HFF-Myc (cell line): ENCODE data around the gene PVALEF.

ENCODE experiments used
- DNase-seq: peaks from one replicate; pipeline ENCODE4 v3.0.0-alpha.2; 2011; ENCODE audit warnings: low read depth; ENCODE audit errors: extremely low read depth
- H3K4me3 ChIP-seq: replicated peaks from 2 replicates; pipeline ENCODE4 v1.5.1; 2011; ENCODE audit warnings: low read depth, mild to moderate bottlenecking, control low read depth, low read length
- TF ChIP-seq, protein P1 (sequence below): IDR thresholded peaks from 2 replicates; pipeline ENCODE4 v1.5.1; 2012; ENCODE audit warnings: mild to moderate bottlenecking, low read depth, low read length, control low read depth; ENCODE audit errors: missing control alignments

The PVALEF gene

DNA sequence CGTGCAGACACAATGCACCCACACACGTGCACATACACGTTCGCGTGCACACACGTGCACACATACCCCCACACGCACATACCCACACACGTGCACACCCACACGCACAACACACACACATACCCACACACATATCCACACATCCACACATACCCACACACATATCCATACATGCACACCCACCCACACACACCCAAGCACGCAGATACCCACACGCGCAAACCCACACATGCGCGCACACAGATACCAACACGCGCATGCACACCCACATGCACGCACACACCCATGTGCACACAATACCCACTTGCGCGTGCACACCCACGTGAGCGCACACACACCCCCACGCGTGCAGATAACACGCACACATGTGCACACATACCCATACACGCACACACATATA lies 26.8 kb upstream of the PVALEF start:
- no peak for DNase-seq
- TF ChIP-seq, protein P1, sequence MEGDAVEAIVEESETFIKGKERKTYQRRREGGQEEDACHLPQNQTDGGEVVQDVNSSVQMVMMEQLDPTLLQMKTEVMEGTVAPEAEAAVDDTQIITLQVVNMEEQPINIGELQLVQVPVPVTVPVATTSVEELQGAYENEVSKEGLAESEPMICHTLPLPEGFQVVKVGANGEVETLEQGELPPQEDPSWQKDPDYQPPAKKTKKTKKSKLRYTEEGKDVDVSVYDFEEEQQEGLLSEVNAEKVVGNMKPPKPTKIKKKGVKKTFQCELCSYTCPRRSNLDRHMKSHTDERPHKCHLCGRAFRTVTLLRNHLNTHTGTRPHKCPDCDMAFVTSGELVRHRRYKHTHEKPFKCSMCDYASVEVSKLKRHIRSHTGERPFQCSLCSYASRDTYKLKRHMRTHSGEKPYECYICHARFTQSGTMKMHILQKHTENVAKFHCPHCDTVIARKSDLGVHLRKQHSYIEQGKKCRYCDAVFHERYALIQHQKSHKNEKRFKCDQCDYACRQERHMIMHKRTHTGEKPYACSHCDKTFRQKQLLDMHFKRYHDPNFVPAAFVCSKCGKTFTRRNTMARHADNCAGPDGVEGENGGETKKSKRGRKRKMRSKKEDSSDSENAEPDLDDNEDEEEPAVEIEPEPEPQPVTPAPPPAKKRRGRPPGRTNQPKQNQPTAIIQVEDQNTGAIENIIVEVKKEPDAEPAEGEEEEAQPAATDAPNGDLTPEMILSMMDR, result no peak
- H3K4me3 ChIP-seq, result no peak overlapping the region

DNA sequence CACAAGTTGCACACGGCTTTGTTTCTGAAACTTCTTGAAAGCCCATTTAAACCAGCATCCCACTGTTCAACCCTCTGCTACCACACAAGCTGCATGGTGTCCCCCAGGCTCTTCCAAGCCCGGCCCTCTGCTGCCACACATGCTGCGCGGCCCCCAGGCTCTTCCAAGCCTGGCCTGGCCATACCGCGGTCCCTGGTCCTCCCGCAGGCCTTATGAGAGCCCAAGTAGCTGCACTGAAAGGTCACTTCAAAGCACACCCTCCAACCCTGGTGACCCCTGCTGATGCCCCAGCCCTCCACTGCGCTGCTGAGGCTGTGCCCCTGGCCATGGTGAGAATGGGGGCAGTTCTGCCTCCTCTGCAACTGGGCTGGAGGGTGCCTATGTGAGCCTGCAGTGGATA lies 25.9 kb upstream of the PVALEF start:
- TF ChIP-seq, protein P1, result no peak
- H3K4me3 ChIP-seq, result no peak overlapping the region
- DNase-seq, result no peak

DNA sequence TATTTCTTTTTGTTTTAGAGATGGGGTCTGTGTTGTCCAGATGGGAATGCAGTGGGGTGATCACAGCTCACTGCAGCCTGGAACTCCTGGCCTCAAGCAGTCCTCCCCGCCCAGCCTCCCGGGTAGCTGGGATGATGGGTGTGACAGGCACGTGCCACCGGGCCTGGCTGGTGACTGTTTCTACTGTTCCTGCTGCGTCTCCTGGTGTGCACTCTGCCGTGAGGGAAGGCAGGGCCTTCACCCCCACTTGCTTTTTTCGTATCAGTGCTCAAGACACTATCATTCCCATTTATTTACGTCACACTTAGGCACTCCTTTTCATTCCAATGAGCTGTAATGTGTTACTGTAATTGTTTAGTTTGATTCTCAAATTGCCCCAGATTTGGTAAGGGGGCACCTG lies 25.3 kb upstream of the PVALEF start:
- H3K4me3 ChIP-seq, result no peak overlapping the region
- no peak for DNase-seq
- TF ChIP-seq, protein P1, result no peak

DNA sequence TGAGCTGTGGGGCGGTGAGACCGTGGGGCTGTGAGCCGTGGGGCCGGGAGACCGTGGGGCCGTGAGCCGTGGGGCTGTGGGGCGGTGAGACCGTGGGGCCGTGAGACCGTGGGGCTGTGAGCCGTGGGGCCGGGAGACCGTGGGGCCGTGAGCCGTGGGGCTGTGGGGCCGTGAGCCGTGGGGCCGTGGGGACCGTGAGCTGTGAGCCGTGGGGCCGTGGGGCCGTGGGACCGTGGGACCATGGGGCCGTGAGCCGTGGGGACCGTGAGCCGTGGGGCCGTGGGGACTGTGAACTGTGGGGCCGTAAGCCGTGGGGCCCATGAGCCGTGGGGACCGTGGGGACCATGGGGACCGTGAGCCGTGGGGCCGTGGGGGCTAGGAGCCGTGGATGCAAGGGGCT lies 24.6 kb upstream of the PVALEF start:
- DNase-seq, result no peak
- no peak overlapping the region for H3K4me3 ChIP-seq
- TF ChIP-seq, protein P1, result no peak

DNA sequence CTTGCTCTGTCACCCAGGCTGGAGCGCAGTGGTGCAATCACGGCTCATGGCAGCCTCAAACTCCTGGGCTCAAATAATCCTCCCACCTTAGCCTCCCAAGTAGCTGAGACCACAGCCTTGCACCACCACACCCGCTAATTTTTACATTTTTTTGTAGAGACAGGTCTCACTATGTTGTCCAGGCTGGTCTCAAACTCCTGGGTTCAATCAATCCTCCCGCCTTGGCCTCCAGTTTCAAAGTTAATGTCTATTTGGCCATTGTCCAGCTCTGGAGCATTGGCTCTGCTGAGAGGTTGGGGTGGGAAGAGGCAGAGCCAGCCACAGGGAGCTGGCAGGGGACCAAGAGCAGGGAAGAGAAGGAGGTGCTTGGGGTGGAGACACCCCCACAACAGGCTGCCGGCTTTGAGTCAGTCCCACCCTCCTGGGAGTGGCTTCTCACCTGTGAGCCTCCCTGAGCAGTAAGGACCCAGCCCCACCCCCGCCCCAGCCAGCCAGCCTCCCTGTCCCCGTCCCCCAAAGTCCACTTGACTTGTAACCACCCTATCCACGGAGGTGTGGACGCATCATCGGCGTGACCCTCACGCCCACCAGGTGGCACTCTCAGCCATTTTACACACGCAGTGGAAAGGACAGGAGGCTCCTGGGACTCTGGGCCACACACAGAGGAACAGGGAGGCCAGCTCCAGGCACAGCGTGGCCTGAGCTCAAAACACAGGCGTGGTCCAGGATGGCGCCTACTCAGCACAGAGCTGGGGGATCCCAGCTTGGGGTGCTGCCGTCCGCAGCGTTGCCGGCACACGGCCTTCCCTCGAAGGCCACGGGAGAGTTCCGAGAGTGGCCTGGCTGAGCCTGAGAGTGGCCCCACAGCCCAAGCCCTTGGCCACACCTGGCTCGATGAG lies 22.8 kb upstream of the PVALEF start:
- TF ChIP-seq, protein P1, result peak; percentile 62
- DNase-seq, result peak; percentile 37

DNA sequence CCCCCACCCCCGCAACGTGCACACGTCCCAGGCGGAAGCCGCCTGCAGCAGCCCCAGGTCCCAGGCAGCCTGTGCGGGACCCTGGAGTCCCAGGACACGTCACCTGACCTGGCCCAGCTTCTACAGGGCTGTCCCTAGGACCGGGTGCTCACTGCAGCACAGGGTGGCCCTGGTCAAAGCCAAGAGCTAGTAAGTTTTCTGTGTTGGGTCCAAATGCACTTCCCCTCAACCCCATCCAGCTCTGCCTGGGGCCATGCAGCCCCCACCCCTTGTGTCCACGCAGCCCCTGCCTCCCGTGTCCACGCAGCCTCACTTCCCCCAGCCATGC lies 22.1 kb upstream of the PVALEF start:
- TF ChIP-seq, protein P1, result no peak
- no peak overlapping the region for H3K4me3 ChIP-seq
- no peak for DNase-seq

More for the DNA sequence above, 22.8 kb upstream of the PVALEF start:
- H3K4me3 ChIP-seq, result no peak overlapping the region
